ENCODE data around the gene CLIC1.

CLIC1 gene

DNA sequence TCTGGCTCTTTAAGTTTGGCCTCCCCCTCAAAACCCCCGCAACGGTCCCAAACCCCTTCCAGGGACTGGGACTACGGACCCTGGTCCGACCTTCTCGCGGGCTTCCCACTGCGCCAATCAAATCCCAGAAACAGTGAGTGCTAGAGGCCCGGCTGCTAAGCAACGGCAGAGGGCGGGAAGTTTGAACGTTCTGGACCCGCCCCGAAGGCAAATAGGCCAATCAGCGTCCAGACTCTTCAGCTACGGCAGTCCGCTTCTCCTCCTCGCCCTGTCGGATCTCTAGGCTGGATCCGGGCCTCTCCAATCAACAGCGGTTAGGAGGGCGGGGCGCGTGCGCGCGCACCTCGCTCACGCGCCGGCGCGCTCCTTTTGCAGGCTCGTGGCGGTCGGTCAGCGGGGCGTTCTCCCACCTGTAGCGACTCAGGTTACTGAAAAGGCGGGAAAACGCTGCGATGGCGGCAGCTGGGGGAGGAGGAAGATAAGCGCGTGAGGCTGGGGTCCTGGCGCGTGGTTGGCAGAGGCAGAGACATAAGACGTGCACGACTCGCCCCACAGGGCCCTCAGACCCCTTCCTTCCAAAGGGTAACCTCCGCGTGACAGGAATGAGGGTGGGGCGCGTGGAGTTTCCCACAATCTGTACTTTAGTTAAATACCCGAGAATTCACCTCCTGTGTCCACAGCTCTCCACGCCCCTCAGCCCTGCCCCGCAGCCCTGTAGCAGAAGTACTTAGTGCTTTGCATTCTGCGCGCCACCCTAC, 3.5 kb upstream of the CLIC1 start, which contains the start of gene MSH5 (continued):
- TF ChIP-seq ZNF501 (tag by site-specific recombination; IDR thresholded peaks at IDR 0.05) = peak; percentile 65; the same call in 1 of the 2 replicates
- TF ChIP-seq ZNF18 (tag by site-specific recombination; IDR thresholded peaks at IDR 0.05) = no peak; the same call in 1 of the 2 replicates
- peak; percentile 77 for TF ChIP-seq ZNF341 (tag by site-specific recombination; IDR thresholded peaks at IDR 0.05; ENCODE audit: low read depth)
- TF ChIP-seq ZNF280D (tag by site-specific recombination; IDR thresholded peaks at IDR 0.05) = no peak
- no peak for TF ChIP-seq ZNF792 (tag by site-specific recombination; IDR thresholded peaks at IDR 0.05)
- TF ChIP-seq EGR2 (tag by site-specific recombination; IDR thresholded peaks at IDR 0.05; ENCODE audit: low read depth) = peak; percentile 91
- TF ChIP-seq ZBTB7A (tag by site-specific recombination; IDR thresholded peaks at IDR 0.05; ENCODE audit: low read depth) = 0 out of 2 replicates have a peak, but pooled peaks have one; percentile 40
- TF ChIP-seq GLIS2 (tag by site-specific recombination; IDR thresholded peaks at IDR 0.05) = peak; percentile 66; the same call in 1 of the 2 replicates
- TF ChIP-seq FEZF1 (tag by site-specific recombination; IDR thresholded peaks at IDR 0.05) = peak; percentile 92
- TF ChIP-seq ZNF426 (tag by site-specific recombination; IDR thresholded peaks at IDR 0.05) = no peak
- TF ChIP-seq ZNF175 (tag by site-specific recombination; IDR thresholded peaks at IDR 0.05) = no peak
- TF ChIP-seq, protein P1, sequence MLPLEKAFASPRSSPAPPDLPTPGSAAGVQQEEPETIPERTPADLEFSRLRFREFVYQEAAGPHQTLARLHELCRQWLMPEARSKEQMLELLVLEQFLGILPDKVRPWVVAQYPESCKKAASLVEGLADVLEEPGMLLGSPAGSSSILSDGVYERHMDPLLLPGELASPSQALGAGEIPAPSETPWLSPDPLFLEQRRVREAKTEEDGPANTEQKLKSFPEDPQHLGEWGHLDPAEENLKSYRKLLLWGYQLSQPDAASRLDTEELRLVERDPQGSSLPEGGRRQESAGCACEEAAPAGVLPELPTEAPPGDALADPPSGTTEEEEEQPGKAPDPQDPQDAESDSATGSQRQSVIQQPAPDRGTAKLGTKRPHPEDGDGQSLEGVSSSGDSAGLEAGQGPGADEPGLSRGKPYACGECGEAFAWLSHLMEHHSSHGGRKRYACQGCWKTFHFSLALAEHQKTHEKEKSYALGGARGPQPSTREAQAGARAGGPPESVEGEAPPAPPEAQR (tag by site-specific recombination; IDR thresholded peaks at IDR 0.05) = no peak; the same call in 1 of the 2 replicates
- TF ChIP-seq PRDM2 (tag by site-specific recombination; IDR thresholded peaks at IDR 0.05; ENCODE audit: borderline replicate concordance) = no peak
- peak; percentile 100 for TF ChIP-seq SCRT2 (tag by site-specific recombination; IDR thresholded peaks at IDR 0.05)
- peak; percentile 71 for TF ChIP-seq ZNF692 (tag by site-specific recombination; IDR thresholded peaks at IDR 0.05)
- peak; percentile 78; the same call in 1 of the 2 replicates for TF ChIP-seq YY1 (tag by site-specific recombination; IDR thresholded peaks at IDR 0.05)
- TF ChIP-seq SALL2 (tag by site-specific recombination; IDR thresholded peaks at IDR 0.05; ENCODE audit: borderline replicate concordance) = no peak
- 0 out of 2 replicates have a peak, but pooled peaks have one; percentile 18 for TF ChIP-seq ZBTB6 (tag by site-specific recombination; IDR thresholded peaks at IDR 0.05)
- peak; percentile 90 for TF ChIP-seq YY2 (tag by site-specific recombination; IDR thresholded peaks at IDR 0.05)
- TF ChIP-seq ZNF248 (tag by site-specific recombination; IDR thresholded peaks at IDR 0.05) = no peak
- TF ChIP-seq ZNF394 (tag by site-specific recombination; IDR thresholded peaks at IDR 0.05; ENCODE audit: borderline replicate concordance) = peak; percentile 63; the same call in 1 of the 2 replicates
- TF ChIP-seq ZNF791 (tag by site-specific recombination; IDR thresholded peaks at IDR 0.05) = no peak
- TF ChIP-seq ZNF202 (tag by site-specific recombination; IDR thresholded peaks at IDR 0.05; ENCODE audit: borderline replicate concordance) = no peak
- no peak for TF ChIP-seq ZNF626 (tag by site-specific recombination; IDR thresholded peaks at IDR 0.05)

All from HEK293 (cell line).